HG03469 (cell line): ENCODE results near the gene PAFAH2.

ENCODE experiments used
- ATAC-seq: cut with Tn5 transposase; IDR thresholded peaks from one replicate; pipeline ENCODE4 v1.9.1; 2021; ENCODE audit warnings: mild to moderate bottlenecking, moderate library complexity, moderate number of reproducible peaks; ENCODE audit not compliant: unreplicated experiment

PAFAH2 gene

DNA sequence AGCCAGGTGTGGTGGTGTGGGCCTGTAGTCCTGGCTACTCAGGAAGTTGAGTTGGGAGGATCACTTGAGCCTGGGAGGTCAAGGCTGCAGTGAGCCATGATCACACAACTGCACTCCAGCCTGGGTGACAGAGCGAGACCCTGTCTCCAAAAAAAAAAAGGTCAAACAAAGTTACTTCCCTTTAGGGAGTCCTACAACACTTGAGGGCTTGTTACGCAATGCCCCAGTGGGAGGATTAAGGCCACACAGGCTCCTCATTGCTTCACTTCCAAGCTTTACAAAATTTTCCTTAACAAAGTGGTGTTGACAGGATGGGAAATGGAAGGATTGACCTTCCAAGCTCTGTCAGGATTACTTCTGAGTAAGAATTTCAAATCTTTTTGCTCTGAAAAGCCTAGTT lies 17.5 kb upstream of the PAFAH2 start:
- no peak for ATAC-seq

DNA sequence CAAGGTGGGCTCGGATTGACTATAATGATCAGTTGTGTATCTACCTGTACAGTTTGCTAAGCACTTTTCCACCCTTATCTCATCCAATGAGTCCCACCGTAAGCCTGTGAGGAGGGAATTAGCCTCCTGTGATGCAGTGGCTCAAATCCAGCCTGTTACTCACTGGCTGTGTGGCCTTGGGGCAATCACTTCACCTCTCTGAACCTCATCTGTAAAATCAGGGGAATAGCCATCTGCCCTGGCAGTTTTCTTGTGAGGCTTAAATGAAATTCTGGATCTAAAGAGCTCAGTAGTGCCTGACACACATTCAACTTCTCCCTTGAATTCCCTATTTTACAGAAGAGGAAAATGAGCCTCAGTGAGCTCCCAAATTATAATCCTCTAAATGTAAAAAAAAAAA lies 16.3 kb upstream of the PAFAH2 start:
- ATAC-seq, result no peak

DNA sequence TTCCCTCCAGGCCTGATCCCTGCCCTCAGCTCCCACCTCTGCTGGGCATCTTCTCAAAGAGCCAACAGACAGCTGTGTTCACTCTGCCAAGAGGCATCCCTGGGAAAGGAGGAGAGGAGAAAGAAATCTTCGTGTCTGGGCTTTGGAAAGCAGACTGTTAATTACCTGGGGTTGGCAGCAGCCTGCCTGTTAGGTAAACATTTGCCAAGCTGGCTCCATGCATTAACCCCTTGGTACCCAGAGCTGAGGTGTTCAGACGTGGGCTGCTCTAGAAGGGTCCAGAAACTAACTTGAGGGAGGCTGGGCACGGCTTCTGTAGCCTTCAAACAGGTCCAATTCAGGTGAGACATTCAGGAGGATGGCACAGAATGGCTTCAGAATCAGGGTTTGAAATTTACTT lies 15.0 kb upstream of the PAFAH2 start:
- no peak for ATAC-seq

DNA sequence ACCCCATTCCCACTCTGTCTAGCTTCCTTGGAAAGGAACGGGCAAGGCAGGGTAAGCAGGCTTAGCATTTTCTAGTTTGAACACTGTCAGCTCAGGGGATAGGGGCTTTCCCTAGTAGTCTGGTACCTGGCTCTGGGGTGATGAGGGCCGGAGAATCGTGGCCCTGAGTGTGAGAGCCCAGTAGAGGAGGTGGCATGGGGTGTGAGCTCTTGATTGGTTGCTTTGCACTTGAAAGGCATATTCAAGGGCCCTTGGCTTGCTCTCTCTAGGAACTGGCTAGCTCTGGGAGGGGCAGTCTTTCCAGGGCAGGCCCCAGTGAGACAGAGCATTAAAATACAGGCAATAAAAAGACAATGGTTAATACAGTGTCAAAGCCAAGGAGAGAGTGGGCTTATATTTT lies 13.0 kb upstream of the PAFAH2 start:
- no peak for ATAC-seq

DNA sequence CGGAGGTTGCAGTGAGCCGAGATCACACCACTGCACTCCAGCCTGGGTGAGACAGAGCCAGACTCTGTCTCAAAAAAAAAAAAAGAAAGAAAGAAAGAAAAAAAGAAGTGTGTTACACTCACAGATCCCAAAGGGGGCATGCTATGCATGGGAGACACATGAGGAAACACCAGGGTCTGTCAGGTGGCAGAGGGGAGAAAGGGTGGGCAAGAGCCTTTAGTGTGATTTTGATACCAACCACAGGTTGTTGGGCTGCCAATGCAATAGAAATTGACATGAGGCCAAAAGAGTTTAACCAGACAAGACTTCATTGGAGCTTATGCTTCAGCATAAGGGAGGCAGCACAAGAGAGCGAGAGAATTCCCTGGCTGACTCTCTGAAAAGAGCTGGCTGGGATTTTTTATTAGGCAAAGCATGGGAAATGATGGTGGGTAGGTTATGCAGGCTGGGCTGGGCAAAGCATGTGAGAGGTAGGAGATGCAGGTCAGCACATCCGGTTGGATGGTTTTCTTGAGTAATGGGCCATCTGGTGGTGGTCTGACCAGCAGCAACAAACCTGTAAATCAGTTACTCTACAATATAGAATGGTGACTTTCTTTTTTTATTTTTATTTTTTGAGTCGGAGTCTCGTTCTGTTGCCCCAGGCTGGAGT lies 12.1 kb upstream of the PAFAH2 start:
- ATAC-seq, result no peak

DNA sequence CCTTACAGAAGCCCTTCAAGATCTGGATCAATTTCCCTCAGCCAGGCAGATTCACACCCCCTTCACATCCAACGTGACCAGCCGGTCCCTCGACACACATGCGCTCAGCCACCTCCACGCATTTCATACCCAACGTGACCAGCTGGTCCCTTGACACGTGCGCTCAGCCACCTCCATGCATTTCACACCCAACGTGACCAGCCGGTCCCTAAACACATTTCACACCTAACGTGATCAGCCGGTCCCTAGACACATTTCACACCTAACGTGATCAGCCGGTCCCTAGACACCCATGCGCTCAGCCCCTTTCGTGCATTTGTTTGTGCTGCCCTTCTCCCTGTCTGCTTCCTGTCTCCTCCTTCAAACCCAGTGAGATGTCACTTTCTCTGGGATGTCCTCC lies 8.8 kb upstream of the PAFAH2 start:
- ATAC-seq, result no peak

DNA sequence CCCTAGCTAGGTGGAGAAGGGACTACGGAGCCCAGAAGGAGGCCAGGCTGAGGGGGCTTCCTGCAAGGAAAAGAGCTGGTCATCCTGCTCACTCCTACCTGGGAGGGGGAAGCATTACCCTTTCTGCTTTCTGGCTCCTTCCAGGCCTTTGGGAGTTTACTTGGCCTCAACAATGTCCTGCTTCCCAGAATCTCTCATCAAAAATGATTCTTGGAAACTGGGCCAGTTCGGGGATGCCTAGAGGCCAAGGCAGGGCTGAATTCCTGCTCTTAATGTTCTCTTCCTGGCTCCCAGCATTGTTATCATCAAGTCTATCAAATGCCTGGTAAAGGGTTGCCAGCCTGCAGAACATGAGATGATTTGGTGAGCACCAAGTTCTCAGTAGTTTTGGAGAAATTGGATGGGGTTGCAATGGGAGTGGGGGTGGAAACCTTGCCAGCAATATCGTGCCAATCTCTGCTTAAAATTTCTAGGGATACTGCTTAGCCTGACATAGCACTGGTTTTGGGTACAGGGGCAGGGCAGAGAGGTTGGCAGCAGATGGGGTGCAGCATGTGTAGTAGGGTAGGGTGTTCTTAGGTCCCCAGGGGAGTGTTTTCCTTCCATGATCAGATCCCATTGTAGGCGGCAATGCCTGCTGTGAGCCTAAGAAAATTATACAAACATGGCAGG lies 7.7 kb upstream of the PAFAH2 start:
- ATAC-seq, result no peak

DNA sequence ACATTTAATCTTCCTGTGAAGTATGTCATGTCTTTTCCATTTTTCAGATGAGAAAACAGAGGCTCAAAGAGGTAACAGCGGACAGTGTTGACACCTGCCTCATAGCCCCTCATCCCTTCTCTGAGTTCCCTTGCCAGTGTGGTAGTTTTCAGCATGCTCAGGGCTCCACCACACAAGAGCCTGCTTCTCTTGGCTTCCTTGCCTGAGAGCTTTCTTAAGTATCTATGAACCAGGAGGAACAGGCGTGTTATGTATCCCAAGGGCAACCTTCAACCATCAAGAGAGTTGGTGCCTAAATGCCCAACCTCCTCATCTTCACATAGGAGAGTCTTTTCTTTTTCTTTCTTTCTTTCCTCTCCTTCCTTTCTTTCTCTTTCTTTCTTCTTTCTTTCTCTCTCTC lies 5.9 kb upstream of the PAFAH2 start:
- ATAC-seq, result no peak

DNA sequence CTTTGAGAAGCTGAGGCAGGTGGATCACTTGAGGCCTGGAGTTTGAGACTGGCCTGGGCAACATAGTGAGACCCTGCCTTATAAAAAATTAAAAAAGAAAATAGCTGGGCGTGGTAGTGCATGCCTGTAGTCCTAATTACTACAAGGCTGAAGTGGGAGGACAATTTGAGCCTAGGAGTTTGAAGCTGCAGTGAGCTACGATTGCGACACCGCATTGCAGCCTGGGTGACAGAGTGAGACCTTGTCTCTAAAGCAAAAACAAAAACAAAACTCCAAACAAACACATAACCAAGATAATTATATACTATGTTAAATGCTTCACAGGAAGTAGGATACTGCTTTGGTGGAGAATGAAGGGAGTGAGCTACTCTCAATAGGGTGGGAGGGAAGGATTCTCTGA lies 5.4 kb upstream of the PAFAH2 start:
- no peak for ATAC-seq

DNA sequence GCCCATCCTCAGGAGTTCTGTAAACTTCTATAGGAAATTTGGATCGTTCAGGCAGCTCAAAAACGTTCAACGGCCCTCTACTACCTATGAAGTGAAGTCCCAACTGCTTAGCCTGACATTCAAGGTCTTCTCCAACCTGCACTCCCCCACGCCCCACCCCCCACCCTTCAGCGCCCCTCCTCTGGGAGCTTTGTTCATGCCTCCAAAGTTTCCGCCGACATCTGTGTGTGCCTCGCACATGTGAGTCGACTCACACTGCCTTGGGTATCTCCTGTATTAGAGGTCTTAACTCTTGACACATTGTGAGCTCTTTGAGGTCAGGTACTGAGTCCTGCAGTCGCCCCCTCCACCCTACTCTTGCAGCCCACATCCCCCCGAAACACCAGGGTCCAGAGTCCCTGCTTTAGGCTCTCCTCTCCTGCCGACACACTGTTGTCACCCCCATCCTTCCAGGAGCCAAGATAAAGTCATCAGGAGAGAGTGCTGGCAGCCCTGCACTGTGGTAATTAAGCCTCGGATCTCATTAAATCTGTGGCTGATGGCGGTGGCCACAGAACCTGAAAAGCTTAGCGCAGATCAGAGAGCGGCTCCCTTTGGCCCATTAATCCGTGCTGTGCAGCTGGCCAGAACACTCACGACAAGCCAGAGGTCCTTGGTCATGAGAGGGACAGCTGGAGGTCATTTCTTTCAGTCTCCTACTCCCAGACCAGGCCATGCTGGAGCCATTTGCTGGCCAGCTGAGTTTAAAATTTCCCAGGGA lies 1.4 kb upstream of the PAFAH2 start:
- ATAC-seq, result no peak

DNA sequence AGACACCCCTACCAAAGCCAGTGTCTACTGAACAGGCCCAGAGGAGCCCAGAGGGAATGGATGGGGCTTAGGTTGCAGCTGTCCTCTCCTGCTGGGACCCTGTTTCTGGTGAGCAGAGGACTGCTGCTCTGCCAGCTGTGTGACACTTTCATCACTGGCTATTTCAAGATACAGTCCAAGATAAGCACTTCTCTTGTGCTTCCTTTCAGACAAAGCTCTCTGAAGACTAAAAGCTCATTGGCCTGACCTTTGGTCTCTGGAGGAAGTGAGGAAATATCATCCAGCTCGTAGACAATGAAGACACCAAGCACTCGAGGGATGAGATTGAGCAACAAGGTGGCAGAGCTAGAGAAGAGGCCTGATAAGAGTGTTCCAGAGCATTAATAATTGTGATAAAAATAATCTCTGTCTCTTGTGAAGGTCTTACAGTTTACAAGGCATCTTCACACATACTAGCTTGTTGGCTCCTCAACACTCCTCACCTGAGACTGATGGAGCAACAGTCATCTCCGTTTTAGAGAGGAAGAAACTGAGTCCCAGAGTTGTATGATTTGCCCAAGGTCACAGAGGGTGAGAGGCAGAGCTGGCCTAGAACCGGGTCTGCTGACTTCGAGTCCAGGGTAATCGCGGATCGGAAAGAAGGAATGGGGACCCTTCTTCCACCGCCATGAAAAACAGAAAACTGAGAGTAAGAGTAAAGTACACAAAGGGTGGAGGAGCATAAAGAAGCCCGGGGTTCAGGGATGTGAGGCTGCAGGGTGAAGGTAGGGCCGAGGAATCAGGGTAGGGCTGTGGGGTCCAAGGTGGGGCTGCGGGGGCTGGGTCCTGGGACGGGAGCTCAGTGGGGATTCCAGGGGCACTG lies 666 bp downstream of the PAFAH2 start:
- no peak for ATAC-seq

DNA sequence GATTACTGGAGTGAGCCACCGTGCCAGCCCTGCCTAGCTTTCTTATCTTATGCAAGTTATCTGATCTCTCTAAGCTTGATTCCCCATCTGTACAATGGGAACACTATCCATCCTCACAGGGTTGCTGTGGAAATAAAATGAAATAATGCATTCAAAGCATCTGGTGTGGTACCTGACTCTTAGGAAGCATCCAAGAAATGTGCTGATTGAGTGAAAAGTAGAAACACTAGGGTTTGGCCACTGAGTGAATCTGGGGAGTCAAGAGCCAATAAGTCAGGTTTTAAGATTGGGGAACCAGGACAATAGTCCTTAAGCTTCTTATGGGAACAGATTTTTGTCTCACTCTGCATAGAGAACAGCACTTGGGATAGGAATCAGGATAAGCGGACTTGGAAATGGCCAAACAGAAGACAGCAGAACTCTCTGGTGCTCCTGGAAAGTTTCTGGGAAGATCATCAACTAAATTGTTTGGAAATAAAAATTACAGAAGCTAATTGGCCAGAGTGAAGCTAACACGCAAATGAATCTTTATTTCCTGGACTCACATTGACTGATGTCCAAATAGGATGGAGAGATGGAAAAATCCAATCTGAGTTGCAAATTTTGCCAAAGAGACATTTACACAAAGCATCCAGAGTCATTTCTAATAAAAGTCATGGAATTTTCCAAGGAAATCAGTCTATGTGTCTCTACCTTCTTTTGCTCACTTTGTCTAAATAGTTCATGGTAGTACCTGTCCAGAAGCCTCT lies 3.3 kb downstream of the PAFAH2 start:
- no peak for ATAC-seq

DNA sequence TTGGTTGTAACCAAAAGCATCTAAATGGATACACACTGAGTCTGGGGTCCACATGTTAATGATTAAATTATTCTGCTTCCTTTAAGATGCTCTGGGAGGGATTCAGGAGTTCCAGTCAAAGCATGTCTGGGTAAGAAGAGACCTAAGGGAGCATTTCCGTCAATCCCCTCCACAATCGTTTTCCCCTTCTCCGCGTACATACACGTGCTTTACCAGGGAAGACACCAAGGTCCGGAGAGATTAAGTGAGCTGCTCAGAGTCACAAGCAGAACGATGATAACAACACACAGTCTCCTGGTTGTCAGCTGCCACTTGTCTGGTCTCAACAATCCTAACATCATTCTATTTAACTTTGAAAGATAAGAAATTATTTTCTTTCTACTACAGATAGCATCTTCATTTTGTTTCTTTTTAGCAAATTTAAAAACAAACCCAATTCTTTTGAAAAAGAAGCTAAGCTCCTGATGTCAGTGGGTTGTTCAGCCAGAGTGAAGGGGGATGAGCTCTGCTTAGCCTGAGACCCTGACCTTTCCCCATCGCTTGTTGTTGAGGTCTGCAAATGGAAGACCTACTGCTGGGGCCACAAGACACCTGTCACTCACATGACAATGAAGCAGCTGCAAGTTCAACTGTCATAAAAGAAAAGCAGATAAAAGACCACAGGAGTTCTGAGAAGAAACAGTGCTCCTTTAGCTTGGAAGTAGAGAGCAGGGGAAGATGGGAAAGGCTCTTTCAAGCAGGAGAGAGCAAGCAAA lies 4.5 kb downstream of the PAFAH2 start:
- no peak for ATAC-seq

DNA sequence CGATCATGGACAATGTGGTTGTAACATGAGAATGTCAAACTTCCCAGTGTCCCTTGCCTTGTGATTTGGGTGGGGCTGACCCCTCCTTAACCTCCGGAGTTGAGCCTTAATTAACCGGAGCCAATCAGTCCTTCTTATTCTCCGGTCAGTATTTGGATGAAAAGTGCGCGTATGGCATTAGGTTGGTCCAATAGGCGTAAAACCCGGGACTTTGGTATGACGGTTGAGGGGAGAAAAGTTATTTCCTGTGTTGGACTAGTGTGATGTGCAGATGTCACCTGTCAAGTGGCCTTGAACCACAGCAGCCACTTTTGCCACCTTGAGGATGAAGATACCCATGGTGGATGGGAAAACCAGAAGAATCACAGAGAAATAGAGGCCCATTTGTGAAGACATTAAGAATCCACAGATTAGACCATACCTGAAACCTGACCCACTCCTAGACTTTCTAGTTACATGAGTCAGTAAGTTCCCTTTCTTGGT lies 5.1 kb downstream of the PAFAH2 start:
- no peak for ATAC-seq

DNA sequence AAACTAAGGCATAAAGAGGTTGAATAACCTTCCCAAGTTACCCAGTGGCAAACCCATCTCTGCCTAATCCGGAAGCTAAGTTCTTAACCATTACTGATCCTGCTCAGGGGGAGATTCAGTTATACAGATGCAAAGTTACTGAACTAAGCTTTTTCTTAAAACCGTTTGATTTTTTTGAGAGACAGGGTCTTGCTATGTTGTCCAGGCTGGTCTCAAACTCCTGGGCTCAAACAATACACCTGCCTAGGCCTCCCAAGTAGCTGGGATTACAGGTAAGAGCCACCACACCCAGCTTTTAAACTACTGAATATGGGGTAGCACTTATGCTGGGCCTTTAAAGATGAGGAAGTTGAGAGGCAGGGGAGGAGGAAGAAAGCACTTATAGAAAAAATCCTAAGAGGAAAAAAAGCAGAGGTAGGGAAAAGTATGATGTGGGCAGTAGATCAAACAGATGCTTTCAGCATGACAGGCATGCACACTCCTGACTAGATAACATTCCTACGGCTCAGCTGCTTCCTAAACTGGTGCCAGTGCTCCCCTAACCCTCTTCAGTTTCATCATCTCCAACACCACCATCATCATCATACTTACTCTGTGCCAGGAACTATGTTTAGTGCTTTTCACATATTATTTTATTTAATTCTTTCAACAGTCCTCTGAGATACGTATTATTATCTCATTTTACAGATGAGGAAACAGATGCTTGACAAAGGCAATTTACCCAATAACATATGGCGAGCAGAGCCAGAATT lies 5.8 kb downstream of the PAFAH2 start:
- no peak for ATAC-seq

DNA sequence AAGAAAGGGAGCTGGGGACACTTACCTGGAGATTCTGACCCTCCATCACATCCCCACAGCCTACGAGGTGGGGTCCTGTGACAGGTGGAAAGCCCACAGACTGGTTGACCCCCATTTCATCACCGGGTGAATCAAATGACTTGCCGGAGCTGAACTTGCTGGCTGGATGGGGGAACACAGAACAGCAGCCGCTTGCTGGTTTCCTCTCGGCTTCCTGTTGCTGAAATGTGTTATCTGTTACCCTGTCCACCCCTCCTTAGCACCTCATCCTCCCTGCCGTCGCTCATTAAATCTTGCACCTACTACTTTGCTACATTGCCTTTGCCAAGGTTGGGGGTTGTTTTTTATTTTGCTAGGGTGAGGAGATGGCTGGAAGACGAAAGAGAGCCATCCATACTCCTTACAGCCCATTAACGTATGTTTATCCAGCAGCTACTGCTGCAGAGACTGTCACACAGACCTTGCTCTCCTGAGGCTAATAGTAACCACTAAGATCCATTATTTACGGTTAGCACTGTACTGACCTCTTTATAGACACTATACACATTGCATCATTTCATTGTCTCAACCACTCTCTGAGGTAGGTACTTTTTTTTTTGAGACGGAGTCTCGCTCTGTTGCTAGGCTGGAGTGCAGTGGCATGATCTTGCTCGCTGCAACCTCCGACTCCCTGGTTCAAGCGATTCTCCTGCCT lies 7.0 kb downstream of the PAFAH2 start:
- no peak for ATAC-seq

DNA sequence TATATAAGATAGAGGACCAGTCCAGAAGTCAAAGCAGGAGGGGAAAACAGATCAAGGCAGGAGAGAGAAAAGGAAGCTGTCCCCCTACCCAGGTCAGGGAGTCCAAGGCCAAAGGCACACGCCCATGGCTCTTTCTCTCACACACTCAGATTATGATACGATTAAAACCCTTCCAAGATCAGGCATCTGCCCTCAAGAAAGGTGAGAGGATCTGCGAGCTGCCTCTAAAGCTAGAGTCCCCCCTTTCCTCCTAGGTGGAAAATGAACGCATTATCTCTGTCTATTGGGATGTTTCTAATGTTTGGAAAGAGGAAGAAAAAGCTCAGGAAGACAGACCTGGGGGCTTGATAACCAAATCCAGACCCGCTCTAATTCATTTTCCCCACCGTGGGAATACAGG lies 7.6 kb downstream of the PAFAH2 start:
- no peak for ATAC-seq

DNA sequence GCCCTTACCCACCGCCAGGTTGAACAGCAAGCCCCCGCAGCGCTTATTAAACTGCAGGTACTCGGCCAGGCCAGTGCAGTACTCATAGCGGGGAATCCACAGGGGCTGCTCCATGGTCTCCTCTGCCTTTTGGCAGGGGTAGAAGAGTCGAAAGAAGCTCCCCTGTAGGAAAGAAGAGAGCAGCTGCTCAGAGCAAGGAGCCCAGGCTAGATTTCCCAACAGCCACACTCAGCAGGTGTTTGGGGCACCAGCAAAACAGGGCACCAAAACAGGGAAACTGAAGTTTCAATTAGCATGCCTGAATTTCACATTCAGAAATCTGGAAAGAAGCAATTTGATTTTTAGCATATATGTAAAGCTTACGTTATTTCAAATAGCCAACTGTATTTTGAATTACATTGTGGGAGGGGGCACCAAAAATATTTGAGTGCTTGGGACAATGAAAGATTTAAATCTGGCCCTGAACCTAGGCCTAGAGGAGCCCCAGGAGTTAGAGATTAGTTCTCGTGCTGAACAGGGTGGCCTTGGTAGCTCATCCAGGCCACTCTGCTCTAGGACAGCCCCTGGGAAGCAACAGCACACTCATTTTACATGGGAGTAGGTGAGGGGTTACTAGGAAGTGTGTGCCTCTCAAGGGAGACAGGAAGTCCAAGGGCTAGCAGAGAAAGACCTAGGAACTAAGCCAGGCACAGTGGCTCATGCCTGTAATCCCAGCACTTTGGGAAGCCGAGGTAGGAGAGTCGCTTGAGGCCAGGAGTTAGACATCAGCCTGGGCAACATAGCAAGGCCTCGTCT lies 8.2 kb downstream of the PAFAH2 start:
- no peak for ATAC-seq
